Fibroblast of villous mesenchyme (primary cell): ENCODE data around the gene ATAD3A. TPM values are rescaled to one million over a fixed set of nuclear protein-coding genes. Genes with fewer than 3 reads are reported as not detected.
"Not testable (repeated sequence)": the region's sequence is repeated elsewhere in the genome, so short reads cannot be mapped to it uniquely, and the experiment has no call there.

Source experiments
- DNase-seq: peaks from one replicate; pipeline ENCODE4 v3.0.0-alpha.2; 2010; ENCODE audit warnings: low read depth
- H3K4me3 ChIP-seq: 2 replicates; pipeline ENCODE4 v1.5.1; 2011; ENCODE audit warnings: low read depth, mild to moderate bottlenecking, low read length
- CTCF ChIP-seq: IDR thresholded peaks from 2 replicates; pipeline ENCODE4 v1.5.1; 2012; ENCODE audit warnings: low read depth, mild to moderate bottlenecking, low read length; ENCODE audit not compliant: insufficient read depth
- total RNA-seq: library from RNA; depleted of rRNA; stranded (reverse); fragments of >200 nt; gene quantifications from 2 replicates; pipeline ENCODE4 v1.2.3, GENCODE V29; 2012

Gene ATAD3A
- total RNA-seq, 1 donor = 36.7 TPM

DNA sequence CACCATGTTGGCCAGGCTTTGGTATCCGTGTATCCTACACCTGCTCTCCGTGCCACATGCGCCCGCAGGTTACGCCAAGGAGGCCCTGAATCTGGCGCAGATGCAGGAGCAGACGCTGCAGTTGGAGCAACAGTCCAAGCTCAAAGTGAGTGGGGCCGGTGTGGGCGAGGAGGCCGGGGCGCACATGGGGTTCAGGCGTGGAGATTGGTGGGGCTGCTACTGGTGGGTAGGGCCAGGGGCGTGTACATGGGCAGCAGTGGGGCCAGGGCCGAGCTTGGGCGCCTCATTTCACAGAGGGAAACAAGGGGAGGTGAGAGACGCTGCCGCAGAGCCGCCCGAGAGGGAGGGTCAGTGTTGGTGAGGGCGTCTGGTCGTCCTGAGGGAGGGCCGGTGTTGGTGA is 34.8 kb upstream of the ATAD3A start:
- DNase-seq = no peak
- H3K4me3 ChIP-seq = no peak overlapping the region
- no peak for TF ChIP-seq CTCF

GRCh38 chr1:1479547-1480487 is 32.1 kb upstream of the ATAD3A start:
- TF ChIP-seq CTCF = no peak
- H3K4me3 ChIP-seq = no peak overlapping the region
- no peak for DNase-seq

GRCh38 chr1:1480488-1480867 is 31.5 kb upstream of the ATAD3A start:
- DNase-seq, H3K4me3 ChIP-seq: not testable (repeated sequence)

GRCh38 chr1:1481811-1482210 is 30.2 kb upstream of the ATAD3A start:
- not testable (repeated sequence) for DNase-seq, H3K4me3 ChIP-seq

DNA sequence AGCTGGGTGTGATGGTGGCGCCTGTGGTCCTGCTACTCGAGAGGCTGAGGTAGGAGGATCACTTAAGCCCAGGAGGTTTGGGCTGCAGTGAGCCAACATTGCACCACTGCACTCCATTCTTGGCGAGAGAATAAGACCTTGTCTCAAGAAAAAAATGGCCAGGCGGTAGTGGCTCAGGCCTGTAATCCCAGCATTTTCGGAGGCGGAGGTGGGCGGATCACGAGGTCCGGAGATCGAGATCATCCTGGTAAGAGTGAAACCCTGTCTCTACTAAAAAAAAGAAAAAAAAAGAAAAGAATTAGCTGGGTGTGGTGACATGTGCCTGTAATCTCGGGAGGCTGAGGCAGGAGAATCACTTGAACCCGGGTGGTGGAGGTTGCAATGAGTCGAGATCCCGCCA is 29.1 kb upstream of the ATAD3A start:
- DNase-seq = no peak
- TF ChIP-seq CTCF = no peak
- no peak overlapping the region for H3K4me3 ChIP-seq

- H3K4me3 ChIP-seq = no peak overlapping the region
- DNase-seq = no peak
- TF ChIP-seq CTCF = no peak
Measured at GRCh38 chr1:1483714-1484113, 28.2 kb upstream of the ATAD3A start.

DNA sequence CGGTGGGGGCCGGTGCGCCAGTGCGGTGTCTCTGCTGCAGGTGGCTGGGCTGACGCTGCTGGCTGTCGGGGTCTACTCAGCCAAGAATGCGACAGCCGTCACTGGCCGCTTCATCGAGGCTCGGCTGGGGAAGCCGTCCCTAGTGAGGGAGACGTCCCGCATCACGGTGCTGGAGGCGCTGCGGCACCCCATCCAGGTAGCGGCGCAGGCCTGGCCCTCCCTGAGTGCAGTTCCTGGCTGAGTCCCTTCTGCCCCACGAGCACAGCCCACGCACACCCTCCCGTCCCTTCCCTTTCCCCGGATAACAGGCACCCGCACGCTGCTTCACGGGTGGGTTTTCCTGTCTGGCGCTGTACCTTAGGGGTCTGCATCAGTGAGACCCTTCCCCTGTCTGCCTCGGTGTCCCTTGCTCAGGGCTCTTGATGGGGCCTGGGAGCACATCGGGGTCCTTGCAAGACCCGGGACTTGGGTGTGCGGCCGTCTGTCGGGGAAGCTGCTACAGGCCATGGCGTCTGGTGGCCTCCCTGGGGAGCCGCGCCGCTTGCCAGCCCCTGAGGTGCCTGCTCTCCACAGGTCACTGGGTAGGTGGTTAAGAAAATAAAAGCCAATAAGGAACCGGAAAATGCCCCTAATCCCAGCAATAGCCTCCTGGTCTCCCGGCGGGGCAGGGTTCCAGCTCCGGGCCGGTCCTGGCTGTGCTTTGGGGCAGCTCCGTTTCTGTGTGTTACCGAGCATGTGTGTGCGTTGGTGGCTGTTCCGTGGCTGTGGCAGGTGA is 26.8 kb upstream of the ATAD3A start:
- not testable (repeated sequence) for H3K4me3 ChIP-seq, DNase-seq

GRCh38 chr1:1485755-1486317 is 26.1 kb upstream of the ATAD3A start:
- not testable (repeated sequence) for DNase-seq, H3K4me3 ChIP-seq
